Stimulated activated CD8-positive, alpha-beta memory T cell treated with anti-CD3 and anti-CD28 coated beads, Interleukin-15, amount 100 ng/mL, for 1 hour (primary cell): ENCODE data around the gene SLC2A4.
"Not testable (repeated sequence)": the region's sequence is repeated elsewhere in the genome, so short reads cannot be mapped to it uniquely, and the experiment has no call there.

Experiments used
- DNase-seq: peaks from one replicate; pipeline ENCODE4 v3.0.0-alpha.2; 2020; ENCODE audit warnings: low read depth

Gene SLC2A4

DNA sequence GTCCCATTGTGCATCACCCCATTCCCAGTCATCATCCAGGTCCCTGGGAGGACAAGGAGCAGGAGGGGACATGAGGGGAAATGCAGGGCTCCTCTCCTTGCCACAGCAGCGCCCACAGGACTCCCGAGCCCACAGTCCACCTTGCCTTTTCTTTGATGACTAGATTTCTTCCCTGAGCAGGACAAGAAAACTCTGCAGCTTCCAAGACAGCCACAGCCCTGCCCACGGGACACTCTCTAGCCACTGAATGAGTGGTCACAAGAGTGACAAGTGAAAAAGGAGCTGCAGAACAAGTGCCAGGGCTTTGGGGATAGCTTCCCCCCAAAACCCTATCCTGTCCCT lies 42.9 kb downstream of the SLC2A4 start:
- no peak for DNase-seq

DNA sequence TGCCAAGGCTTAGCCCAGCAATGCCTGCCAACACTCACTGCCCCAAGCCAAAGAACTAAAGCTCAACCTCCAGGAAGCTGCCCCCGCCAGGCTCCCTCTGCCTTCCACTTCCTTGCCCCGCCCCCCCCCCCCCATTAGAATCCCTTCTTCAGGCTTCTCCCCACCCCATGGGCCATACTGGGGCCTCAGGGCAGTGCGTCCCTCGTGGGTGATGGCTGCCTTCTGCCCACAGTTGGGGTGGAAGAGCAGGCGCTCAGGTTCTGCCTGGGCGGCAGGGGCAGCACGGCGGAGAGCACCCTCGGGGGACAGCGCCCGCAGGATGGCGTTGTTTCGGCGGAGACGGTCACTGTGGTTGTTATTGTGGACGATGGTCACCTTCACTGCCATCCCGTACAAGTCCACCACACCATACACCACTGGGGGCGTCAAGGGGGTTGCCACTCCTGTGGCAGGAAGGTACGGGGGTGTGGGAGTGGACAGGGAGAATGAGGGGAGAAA lies 43.6 kb downstream of the SLC2A4 start:
- no peak for DNase-seq

DNA sequence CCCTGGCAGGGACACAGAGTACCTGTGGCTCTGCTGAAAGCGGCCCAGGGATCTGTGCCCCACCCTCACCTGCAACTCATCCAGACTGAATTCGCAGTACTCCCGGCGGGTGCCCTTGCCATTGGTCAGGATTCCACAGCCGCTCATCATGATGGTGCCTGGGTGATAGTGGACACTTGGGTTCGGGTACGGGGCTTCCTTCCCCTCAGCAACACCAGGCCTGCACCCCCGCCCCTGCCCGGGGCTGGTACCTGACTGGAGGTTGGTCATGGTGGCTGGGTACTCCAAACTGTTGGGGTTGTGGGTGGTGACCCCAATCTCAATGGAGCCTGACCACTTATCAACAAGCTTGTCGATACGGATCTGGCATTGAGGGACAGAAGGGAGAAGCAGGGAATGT lies 44.7 kb downstream of the SLC2A4 start:
- no peak for DNase-seq

DNA sequence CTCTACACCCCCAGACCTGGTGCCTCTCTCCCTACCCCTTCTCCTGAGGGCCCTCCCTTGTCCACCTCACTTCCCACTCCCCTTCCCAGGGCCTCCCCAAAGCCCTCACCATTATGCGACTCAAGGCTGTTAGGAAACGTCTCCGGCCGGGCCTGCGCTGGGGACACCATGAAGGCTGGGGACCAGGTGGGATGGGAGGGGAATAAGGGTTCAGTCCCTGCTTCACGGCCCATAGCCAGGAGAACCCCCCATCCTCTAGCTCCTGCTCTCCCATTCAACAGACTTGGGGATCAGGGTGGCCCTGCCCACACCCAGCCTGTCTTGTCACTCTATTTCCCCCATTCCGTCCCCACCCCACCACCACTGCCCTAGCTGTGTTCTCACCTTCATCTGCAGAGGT lies 45.5 kb downstream of the SLC2A4 start:
- DNase-seq = no peak

DNA sequence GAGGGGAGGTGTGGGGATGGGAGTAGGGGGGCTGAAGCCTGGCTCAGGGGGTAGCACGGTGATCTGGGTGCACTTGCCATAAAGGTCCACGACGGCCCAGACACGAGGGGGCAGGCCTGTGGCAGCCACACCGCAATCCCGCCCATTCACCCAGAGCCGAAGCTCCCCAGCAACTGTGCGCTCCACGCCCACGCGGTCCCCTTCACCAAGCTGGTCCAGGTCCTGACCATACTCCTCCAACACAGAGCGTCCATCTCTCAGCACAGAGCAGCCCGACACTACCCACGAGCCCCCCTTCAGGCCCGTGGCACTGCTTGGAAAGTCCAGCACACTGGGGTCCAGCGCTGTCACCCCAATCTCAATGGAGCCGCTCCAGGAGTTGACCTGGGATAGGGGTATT lies 46.0 kb downstream of the SLC2A4 start:
- no peak for DNase-seq

DNA sequence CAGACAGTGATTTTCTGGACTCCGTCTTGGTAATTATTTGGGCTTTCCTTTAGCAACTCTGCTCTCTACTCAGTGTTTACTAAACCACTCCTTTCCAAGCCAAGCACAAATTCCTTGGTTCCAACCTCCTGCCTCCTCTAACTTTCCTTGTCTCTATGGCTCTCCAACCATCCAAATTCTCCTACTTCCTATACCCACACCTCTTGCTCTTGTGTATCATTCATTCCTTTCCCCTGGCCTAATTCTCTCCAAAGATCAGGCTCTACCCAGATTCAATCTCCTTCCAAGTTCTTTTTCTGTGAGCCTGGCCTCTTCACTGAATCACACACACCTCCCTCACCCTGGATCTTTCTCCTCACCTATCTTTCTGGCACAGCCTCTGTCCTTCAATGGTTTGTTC lies 46.5 kb downstream of the SLC2A4 start:
- no peak for DNase-seq

DNA sequence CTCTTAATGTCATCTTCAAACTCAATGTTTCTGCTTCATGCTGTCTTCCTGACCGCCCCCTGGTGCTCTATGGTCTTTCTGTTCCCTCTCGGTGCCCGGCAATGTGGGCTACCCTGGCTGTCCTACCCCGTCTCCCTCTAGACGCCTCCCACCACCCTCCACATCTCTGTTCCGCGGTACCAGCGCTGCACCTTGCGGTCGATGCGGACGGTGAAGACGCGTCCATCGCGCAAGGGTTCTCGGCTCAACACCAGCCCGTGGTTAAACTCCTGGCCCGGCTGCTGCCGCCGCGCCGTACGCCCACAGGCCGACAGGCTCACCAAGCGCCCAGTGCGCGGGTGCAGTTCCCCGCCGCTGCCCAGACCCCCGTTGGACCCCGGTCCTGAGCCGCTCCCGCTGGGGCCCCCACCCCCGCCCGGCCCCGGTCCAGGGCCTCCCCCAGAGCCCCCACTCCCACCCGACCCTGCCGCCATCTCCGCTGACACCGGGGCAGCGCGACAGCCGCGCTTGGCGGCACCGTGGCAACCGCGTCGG lies 47.4 kb downstream of the SLC2A4 start, which contains the start of gene NEURL4:
TSS of gene NEURL4 (minus strand) at position 496 of the 534 bp plus-strand sequence. CDS start at position 473, 23 bp downstream.
- no peak for DNase-seq

DNA sequence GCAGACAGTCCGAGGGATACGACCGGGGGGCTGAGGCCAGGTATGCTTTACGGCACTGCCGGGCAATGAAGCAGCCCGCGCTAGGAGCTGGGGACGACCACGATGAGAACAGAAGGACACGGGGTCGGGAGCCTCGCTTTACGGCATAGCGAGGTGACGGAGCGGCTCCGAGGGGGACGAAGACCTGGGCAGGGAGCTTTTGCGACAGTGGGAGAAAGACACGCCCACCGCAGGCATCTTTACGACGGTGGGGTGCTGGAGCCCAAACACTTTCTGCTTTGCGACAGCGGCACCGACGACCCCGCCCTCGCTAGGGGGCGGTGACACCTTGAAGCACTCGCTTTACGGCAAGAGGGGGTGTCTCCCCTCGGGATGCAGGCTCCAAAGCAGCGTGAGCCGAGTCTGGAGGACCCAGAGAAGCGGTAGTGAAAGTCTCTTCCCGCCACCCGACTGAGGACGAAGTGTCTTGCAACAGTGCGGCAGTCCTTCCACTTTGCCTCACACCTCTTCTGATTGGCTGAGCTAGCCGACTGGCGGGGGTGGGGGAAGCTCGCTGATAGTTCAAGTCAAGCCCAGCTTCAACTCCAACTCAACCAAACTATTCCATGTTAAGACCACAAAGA lies 48.0 kb downstream of the SLC2A4 start:
- DNase-seq = peak; percentile 92

DNA sequence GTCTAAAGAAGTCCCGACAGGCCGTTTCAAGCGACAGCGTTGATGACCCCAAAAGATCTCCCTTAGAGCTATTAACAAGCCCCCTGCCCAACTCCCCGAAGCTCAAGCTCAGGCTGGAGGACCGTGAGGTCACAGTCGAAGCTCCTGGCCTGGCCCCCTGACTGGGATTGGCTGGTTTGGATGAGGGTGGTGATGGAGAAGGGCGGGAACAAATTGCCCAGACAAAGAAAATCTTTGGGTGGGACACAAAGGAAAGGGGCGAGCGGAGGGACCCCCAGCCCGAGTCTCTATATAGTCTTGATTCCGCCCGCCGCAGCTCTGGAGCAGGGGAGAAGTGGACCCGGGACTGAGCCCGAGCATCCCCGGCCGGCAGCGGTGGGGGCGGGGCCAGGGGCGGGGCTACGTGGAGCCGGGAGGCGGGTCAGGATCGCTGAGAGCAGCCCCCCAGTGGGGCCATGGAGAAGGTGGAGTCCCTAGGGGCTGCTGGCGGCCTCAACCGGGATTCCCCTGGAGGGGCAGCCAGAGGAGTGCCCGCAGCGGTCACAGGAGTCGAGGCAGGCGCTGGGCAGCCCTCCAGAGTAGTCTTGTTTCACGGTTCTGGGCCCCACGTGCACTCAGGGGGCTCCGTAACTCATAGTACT lies 48.6 kb downstream of the SLC2A4 start:
- peak; percentile 49 for DNase-seq

DNA sequence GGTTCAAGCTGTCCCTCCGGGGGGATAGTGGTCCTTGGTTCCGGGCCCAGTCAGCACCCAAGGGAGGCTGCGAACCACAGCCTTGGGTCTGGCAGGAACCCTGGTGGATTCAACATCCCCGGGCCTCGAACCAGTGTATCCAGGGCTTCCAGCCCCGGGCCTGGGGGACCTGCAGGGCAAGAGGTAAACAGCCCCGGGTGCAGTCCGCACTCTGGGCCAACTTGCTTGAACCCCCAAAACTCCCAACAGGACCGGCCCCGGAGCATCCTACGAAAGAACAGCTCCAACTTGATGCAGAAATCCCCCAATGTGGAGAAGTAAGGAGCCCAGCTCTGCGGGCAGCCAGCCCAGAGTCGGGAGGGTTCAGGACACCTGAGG lies 49.1 kb downstream of the SLC2A4 start:
- no peak for DNase-seq

DNA sequence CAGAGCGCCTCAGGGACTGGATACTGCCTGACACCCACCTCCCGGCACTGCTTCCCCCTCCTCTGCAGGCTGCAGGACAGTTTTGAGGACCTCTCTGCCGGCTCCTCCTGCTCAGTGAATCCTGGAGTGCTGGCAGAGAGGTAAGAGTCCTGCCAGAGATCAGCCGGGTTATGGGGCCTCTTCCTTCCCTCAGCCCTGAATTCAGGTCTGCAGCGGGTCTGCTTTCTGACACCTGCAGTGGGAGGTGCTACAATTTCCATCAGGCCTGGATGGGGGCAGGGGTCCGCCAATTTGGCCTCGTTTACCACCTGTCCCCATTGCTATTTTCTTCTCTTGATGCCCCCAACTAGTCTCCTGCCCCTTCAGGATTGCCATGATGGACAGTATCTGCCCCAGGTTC lies 50.6 kb downstream of the SLC2A4 start:
- DNase-seq = no peak

DNA sequence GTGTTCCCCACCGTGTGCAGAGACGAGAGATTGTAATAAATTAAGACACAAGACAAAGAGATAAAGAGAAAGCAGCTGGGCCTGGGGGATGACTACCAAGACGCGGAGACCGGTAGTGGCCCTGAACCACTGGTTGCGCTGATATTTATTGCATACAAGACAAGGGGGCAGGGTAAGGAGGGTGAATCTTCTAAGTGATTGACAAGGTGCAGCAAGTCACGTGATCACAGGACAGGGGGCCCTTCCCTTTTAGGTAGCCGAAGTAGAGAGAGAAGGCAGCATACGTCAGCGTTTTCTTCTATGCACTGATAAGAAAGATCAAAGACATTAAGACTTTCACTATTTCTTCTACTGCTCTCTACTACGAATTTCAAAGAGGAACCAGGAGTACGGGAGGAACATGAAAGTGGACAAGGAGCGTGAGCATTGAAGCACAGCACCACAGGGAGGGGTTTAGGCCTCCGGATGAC lies 51.1 kb downstream of the SLC2A4 start:
- DNase-seq = not testable (repeated sequence)

DNA sequence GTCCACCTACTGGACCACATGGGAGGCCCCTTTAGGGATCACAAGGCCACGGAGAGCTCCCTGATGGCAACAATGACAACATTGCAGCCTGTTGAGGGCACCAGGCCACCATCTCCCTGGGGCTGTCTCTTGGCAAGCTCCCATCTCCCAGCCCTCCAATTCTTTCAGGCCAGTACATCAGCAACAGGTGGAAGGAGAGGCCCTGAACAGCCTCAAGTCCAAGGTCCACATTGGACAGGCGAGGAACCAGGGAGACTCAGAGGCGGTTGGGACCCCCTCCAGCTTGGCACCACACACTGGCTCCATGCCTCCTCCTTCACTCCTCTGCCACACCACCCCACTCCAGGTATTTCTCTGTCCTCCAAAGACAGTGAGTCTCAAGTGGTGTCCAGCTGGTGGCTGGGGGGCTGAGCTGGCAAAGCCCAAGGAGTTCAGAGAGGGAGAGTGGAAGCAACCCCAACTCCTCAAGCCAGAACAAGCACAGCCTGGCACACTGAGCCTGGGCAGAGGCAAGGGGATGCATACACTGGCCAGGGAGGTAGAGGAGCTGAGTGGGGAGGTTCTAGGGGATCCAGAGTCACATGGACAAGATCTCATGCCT lies 53.5 kb downstream of the SLC2A4 start:
- DNase-seq = no peak

DNA sequence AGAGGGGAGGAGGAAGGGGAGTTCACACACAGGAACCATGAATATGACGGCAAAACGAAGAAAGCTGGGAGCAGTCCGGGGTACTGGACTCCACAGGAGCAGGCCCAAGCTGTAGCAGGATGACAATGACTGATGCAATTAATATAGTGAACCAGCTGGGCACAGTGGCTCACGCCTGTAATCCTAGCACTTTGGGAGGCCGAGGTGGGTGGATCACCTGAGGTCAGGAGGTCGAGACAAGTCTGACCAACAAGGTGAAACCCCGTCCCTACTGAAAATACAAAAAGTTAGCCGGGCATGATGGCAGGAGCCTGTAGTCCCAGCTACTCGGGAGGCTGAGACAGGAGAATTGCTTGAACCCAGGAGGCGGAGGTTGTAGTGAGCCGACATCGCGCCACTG lies 54.2 kb downstream of the SLC2A4 start:
- DNase-seq = not testable (repeated sequence)

DNA sequence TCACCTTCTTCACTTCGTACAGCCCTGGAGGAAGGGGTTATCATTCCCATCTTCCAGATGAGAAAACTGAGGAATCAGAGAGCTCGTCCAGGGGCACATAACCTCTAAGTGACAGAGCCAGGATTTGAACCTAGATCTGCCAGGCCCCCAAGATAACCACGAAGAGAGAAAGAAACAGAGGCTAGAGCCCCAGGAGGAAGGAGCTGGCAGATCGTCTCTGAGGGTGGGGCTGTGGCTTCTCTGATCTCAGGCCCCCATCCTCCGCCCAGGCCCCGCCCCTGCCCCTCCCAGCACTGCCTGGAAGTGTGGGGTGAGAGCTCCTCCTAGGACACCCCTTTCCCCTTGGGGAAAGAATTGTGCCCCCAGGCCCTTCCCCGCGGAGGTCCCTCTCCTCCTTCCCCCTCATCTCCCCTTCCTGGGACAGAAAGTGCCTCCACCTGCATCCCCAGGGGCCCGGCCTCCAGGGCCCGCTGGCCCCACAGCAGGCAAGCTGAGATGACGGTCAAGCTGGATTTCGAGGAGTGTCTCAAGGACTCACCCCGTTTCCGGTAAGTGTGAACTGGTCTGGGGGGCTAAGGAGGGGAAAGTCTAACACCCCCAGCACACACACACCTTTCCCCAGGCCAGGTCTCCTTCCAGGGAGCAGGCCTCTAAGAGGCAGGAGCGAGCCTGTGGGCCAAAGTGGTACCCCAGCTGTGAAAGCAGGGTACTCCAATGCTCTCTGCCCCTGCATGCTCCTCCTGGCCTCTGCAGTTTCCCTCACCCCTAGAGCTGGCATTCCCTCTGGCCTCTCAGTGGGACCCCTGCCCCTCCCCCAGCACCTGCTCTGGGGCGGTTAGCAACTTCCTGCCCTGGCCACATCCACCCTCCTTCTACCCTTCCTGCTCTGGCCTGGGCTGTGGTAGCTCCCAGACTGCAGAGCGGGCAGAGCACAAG lies 55.0 kb downstream of the SLC2A4 start, which contains the start of gene ACAP1:
TSS of gene ACAP1 (plus strand) at position 290 of the 936 bp plus-strand sequence. CDS start at position 496, 206 bp downstream.
- DNase-seq = peak; percentile 77

DNA sequence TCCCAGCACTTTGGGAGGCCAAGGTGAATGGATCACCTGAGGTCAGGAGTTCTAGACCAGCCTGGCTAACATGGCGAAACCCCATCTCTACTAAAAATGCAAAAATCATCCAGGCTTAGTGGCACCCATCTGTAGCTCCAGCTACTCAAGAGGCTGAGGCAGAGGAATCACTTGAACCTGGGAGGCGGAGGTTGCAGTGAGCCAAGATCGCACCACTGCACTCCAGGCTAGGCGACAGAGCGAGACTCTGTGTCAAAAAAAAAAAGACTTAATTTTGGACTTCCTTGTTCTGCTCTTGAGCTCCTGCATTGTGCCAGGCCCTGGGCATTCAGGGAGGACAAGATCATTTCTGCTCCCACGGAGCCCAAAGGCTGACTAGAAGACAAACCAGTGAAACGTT lies 56.1 kb downstream of the SLC2A4 start:
- DNase-seq = not testable (repeated sequence)
